Ammon's horn (tissue), 1 donor: ENCODE data around the gene TRAPPC2L.
A peak's percentile ranks its signal among the peaks of the same experiment; 100 is the strongest.

Source experiments
- DNase-seq: peaks from one replicate; pipeline ENCODE4 v3.0.0-alpha.2; 2016; ENCODE audit warnings: low spot score

Gene TRAPPC2L

GRCh38 chr16:88839745-88840599 lies 17.0 kb upstream of the TRAPPC2L start:
- no peak for DNase-seq

DNA sequence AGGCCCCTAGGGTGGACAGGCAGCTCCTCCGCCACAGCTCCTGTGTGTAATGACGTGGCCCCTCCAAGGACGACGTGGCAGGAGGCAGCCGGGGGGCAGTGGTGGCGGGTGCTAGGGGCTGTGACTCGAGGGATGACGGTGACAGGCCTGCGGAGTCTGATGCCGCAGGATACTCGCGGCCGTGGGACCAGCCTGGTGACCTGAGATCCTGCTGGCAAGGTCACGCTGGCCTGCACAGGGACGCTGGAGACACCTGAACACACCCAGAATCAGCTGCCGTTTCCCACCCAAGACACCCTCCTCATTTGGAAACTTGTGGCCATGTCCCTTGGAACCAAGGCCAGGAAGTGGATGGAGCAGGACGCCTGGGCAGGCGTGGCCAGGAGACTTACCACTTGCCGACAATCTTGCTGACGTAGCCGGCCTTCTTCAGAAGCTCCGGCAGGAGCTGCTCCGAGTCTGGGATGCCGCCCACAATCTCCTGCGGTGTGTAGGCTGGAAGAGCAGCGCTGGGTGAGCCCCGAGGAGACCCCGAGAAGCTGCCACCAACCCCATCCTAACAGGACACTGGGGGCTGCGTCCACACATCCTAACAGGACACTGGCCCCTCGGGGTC lies 16.2 kb upstream of the TRAPPC2L start:
- no peak for DNase-seq

DNA sequence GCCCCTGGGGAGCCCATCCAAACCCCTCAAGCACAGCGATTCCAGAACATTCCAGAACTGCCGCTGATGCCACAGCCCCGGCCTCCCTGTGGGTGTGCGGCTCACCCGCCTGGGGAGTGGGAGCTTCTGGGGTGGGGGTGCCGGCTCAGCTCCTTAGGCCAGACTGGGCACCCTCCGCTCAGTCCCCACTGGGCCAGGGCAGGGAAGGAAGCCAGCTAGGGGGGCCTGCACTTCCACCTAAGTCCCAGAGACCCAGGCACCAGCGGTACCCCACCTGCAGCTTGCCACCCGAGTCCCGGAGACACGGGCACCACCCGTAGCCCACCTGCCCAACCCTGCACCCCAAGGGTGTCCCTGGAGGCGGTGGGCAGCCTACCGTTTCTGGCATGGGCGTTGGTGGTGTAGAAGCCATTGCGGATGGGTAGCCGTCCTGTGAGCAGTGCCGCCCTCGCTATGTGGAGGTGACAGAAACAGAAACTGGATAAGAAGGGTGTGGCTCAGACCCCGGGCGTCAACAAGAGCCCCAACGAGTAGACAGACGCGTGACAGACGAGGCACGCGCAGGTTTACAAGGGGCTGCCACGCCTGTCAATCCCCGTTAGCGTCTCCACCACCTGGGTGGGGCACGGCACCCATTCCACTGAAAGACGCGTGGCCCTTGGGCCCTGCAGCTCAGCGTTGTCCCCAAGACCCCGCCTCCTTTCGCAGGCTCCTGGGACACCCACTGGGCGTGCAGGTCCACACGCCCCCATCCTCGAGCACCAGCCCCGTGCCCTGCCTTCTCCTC lies 15.2 kb upstream of the TRAPPC2L start:
- DNase-seq, result no peak

DNA sequence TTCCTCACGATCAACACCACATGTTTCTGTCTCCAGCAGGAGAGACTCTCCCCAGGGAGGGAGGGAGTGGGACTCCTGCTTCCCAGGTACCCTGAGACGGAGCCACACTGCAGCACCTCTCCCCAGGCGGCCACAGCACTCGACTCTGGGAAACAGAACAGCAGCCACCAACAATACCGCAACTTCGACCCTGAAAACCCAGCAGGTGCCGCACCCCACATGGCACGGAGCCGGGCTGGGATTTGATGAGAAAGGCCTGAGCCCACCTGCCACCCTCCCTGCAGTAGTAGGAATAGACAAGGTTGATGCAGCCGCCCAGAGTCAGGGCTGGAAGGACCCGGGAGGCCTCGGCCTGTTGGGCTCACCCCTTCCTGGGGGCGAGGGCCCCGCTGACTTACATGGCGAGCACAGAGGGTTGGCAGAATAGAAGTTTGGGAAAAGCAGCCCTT lies 14.6 kb upstream of the TRAPPC2L start:
- no peak for DNase-seq

GRCh38 chr16:88842806-88843205 lies 14.1 kb upstream of the TRAPPC2L start:
- no peak for DNase-seq

DNA sequence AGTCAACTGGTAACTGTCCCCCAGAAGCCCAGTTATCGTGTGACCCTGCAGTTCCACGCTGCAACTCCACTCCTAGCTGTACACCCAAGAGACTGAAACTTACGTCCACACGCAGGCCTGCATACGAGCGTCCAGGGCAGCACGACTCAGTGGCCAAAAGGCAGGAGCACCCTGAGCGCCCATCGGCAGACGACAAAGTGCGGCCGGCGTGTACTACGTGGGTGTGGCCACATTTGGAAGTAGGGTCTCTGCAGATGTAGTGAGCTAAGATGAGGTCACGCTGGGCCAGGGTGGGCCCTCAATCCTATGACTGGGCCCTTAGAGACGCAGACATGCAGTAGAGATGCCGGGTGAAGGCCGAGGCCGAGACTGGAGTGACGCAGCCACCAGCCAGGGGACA lies 13.7 kb upstream of the TRAPPC2L start:
- no peak for DNase-seq

- DNase-seq, result no peak
Observed at GRCh38 chr16:88844419-88845036, 12.4 kb upstream of the TRAPPC2L start.

DNA sequence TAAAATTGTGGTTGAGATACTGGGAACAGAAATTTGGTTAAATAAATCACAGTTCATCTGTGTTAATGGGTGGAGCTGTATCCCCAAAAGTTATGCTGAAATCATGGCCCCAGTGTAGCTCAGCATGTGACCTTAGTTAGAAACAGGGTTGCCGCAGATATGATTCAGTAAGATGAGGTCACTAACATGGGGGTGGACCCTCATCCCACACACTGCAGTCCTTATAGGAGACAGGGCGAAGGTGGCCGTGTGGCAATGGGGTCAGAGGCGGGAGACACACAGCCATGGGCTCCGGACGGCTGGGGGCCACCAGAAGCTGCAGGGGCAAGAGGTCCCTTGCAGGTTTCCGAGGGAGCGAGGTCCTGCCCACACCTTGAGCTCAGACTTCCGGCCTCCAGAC lies 10.8 kb upstream of the TRAPPC2L start:
- no peak for DNase-seq

- no peak for DNase-seq
Observed at GRCh38 chr16:88847654-88848053, 9.3 kb upstream of the TRAPPC2L start.

GRCh38 chr16:88848557-88848956 lies 8.4 kb upstream of the TRAPPC2L start:
- no peak for DNase-seq

- DNase-seq, result no peak
Observed at GRCh38 chr16:88850531-88851199, 6.3 kb upstream of the TRAPPC2L start.

DNA sequence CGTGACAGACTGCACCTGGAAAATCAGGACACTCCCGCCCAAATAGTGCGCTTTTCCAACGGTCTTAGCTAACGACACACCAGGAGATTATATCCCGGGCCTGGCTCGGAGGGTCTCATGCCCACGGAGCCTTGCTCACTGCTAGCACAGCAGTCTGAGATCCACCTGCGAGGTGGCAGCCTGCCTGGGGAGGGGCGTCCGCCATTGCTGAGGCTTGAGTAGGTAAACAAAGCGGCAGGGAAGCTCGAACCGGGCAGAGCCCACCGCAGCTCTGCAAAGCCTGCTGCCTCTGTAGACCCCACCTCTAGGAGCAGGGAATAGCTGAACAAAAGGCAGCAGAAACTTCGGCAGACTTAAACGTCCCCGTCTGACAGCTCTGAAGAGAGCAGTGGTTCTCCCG lies 5.3 kb upstream of the TRAPPC2L start:
- DNase-seq, result no peak

GRCh38 chr16:88853325-88853941 lies 3.5 kb upstream of the TRAPPC2L start:
- peak; percentile 35 for DNase-seq

- DNase-seq, result no peak
Observed at GRCh38 chr16:88854306-88855111, 2.4 kb upstream of the TRAPPC2L start.

DNA sequence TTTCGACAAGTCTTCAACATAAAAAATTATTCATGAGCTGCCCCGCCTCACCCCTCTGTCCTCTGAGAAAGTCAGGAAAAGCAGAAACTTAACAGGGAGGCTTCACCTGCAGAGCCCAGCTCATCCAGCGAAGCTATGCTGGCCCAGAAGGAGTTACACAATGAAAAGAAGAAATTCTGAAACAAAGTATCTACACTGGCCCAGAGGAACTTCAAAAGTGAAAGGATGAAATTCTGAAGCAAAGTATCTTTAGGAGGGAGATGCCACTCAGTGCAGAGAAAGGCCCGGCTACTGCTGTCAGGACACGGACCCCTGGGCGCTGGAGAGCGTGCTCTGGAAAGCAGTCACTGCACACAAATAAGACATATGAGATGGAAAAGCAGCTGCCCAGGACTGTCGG lies 1.8 kb upstream of the TRAPPC2L start:
- DNase-seq, result no peak

GRCh38 chr16:88855736-88856121 lies 1.2 kb upstream of the TRAPPC2L start:
- no peak for DNase-seq

DNA sequence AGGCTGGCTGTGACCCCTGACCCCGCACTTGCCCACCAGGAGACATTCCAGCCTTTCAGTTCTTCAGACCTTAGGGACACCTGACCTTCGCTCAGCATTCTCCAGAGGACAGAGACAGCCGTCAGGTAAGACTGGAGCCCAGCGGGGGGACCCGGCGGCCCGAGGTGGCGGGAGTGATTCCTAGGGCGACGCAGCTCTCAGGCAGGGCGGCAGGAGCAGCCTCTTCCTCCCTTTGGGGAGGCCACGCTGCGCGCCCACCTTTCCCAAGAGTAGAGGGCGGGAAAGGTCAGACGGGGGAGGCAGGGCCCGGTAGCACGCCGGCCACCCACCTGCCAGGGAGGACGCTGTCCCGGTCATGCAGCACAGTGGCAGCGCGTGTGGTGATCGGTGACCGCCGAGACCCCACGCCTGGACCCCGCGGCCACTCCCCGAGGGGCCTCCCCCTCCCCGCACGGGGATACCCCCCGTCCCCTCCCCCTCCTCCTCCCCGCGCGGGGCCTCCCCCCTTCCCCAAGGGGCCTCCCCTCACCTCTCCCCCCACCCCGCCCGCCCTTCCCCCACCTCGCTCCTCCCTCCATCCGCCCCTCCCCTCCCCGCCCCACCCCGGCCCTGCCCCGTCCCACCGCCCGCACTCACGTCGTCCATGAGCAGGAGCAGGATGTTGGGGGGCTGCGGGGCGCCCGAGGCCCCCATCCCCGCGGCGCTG lies 652 bp upstream of the TRAPPC2L start:
- DNase-seq, result peak; percentile 19

GRCh38 chr16:88857728-88858339 lies 907 bp downstream of the TRAPPC2L start:
- DNase-seq, result peak; percentile 89

- DNase-seq, result no peak
Observed at GRCh38 chr16:88859381-88860091, 2.6 kb downstream of the TRAPPC2L start.
